Peyer's patch (tissue), 4 donors: ENCODE results near the gene RASA4. TPM values are rescaled to one million over a fixed set of nuclear protein-coding genes. Genes with fewer than 3 reads are reported as not detected.
A peak's percentile ranks its signal among the peaks of the same experiment; 100 is the strongest.
"Not testable (repeated sequence)": the region's sequence is repeated elsewhere in the genome, so short reads cannot be mapped to it uniquely, and the experiment has no call there.

ENCODE experiments used
- DNase-seq, 3 donors: peaks; one replicate each; pipeline ENCODE4 v3.0.0-alpha.2; 2017 to 2019
- H3K27ac ChIP-seq, 4 donors: fragments of 200-600 bp; sonication (generic); one replicate each; pipeline ENCODE4 v1.5.1; 2016 to 2019
- H3K27me3 ChIP-seq, 2 donors: fragments of 200-600 bp; sonication (generic); one replicate each; pipeline ENCODE4 v1.5.1; 2019
- H3K36me3 ChIP-seq, 3 donors: fragments of 200-600 bp; sonication (generic); one replicate each; pipeline ENCODE4 v1.5.1; 2016 to 2019
- H3K4me1 ChIP-seq, 4 donors: fragments of 200-600 bp; sonication (generic); one replicate each; pipeline ENCODE4 v1.5.1; 2016 to 2019
- H3K4me3 ChIP-seq, 4 donors: fragments of 200-600 bp; sonication (generic); 1 replicate in 3 of 4; 2 replicates in 1 of 4; pipeline ENCODE4 v1.5.1; 2016 to 2019; ENCODE audit warnings: mild to moderate bottlenecking in 1 of 4
- H3K9me3 ChIP-seq, 4 donors: fragments of 200-600 bp; sonication (generic); one replicate each; pipeline ENCODE4 v1.5.1; 2016 to 2019; ENCODE audit warnings: mild to moderate bottlenecking in 1 of 4
- total RNA-seq, 4 donors: library from RNA; depleted of rRNA; stranded (reverse); fragments of >200 nt; gene quantifications; one replicate each; pipeline ENCODE4 v1.1.0, GENCODE V29; 2016

Gene RASA4
- total RNA-seq, 4 donors from 2014 or later: 43.8 to 187 (median 123) TPM

- peak in 2 of 3 donors; percentile 13 to 45 for DNase-seq
- H3K9me3 ChIP-seq, H3K36me3 ChIP-seq, H3K4me3 ChIP-seq, H3K4me1 ChIP-seq, H3K27me3 ChIP-seq, H3K27ac ChIP-seq: not testable (repeated sequence)
Measured at GRCh38 chr7:102613575-102614345, 2.8 kb downstream of the RASA4 start.

GRCh38 chr7:102611675-102612325, 4.8 kb downstream of the RASA4 start:
- H3K36me3 ChIP-seq, H3K9me3 ChIP-seq, H3K27me3 ChIP-seq, H3K4me1 ChIP-seq, H3K4me3 ChIP-seq: not testable (repeated sequence)
- peak in 2 of 3 donors; percentile 14 to 51 for DNase-seq
- H3K27ac ChIP-seq: peak overlapping the region in 1 of 4 donors; percentile 17

GRCh38 chr7:102611013-102611674, 5.4 kb downstream of the RASA4 start:
- H3K4me1 ChIP-seq, H3K27ac ChIP-seq, DNase-seq, H3K4me3 ChIP-seq, H3K9me3 ChIP-seq, H3K36me3 ChIP-seq, H3K27me3 ChIP-seq: not testable (repeated sequence)

GRCh38 chr7:102610441-102610840, 6.1 kb downstream of the RASA4 start:
- not testable (repeated sequence) for H3K36me3 ChIP-seq, H3K27me3 ChIP-seq, H3K4me3 ChIP-seq, H3K27ac ChIP-seq, DNase-seq, H3K9me3 ChIP-seq, H3K4me1 ChIP-seq

GRCh38 chr7:102609734-102610133, 6.8 kb downstream of the RASA4 start:
- H3K9me3 ChIP-seq, H3K4me3 ChIP-seq, H3K4me1 ChIP-seq, H3K27me3 ChIP-seq, H3K27ac ChIP-seq, DNase-seq, H3K36me3 ChIP-seq: not testable (repeated sequence)

GRCh38 chr7:102606848-102607247, 9.7 kb downstream of the RASA4 start:
- not testable (repeated sequence) for H3K9me3 ChIP-seq, H3K4me1 ChIP-seq, H3K4me3 ChIP-seq, DNase-seq, H3K27me3 ChIP-seq, H3K36me3 ChIP-seq, H3K27ac ChIP-seq

- not testable (repeated sequence) for H3K36me3 ChIP-seq, H3K27ac ChIP-seq, DNase-seq, H3K27me3 ChIP-seq, H3K4me1 ChIP-seq, H3K4me3 ChIP-seq, H3K9me3 ChIP-seq
Measured at GRCh38 chr7:102604431-102605145, 12.0 kb downstream of the RASA4 start.

- not testable (repeated sequence) for H3K36me3 ChIP-seq, H3K9me3 ChIP-seq, H3K4me1 ChIP-seq, H3K4me3 ChIP-seq, H3K27ac ChIP-seq, H3K27me3 ChIP-seq, DNase-seq
Measured at GRCh38 chr7:102602317-102602716, 14.2 kb downstream of the RASA4 start.

- not testable (repeated sequence) for H3K9me3 ChIP-seq, H3K4me3 ChIP-seq, DNase-seq, H3K27me3 ChIP-seq, H3K36me3 ChIP-seq, H3K4me1 ChIP-seq, H3K27ac ChIP-seq
Measured at GRCh38 chr7:102599699-102600098, 16.9 kb downstream of the RASA4 start.

- peak in 1 of 3 donors; percentile 41 for DNase-seq
- H3K27ac ChIP-seq, H3K4me3 ChIP-seq, H3K36me3 ChIP-seq, H3K4me1 ChIP-seq, H3K27me3 ChIP-seq, H3K9me3 ChIP-seq: not testable (repeated sequence)
Measured at GRCh38 chr7:102596036-102596435, 20.5 kb downstream of the RASA4 start.

GRCh38 chr7:102593637-102594334, 22.8 kb downstream of the RASA4 start:
- H3K4me1 ChIP-seq, H3K36me3 ChIP-seq, H3K9me3 ChIP-seq, H3K27ac ChIP-seq, H3K4me3 ChIP-seq, DNase-seq, H3K27me3 ChIP-seq: not testable (repeated sequence)

- not testable (repeated sequence) for H3K4me3 ChIP-seq, H3K27me3 ChIP-seq, H3K9me3 ChIP-seq, H3K4me1 ChIP-seq, H3K36me3 ChIP-seq, H3K27ac ChIP-seq
- DNase-seq: peak in 2 of 3 donors; percentile 46 to 80
Measured at GRCh38 chr7:102592477-102593019, 24.0 kb downstream of the RASA4 start.

GRCh38 chr7:102589857-102590256, 26.7 kb downstream of the RASA4 start:
- not testable (repeated sequence) for H3K27me3 ChIP-seq, H3K27ac ChIP-seq, H3K36me3 ChIP-seq, H3K4me1 ChIP-seq, DNase-seq, H3K4me3 ChIP-seq, H3K9me3 ChIP-seq

GRCh38 chr7:102583495-102583894, 33.1 kb downstream of the RASA4 start:
- not testable (repeated sequence) for H3K4me3 ChIP-seq, H3K9me3 ChIP-seq, H3K36me3 ChIP-seq, DNase-seq, H3K27ac ChIP-seq, H3K27me3 ChIP-seq, H3K4me1 ChIP-seq
